ENCODE data around the gene PFKL. TPM values are rescaled to one million over a fixed set of nuclear protein-coding genes. Genes with fewer than 3 reads are reported as not detected.

PFKL gene
- total RNA-seq, 1 experiment from 2014 or later, result 68.8 TPM

- H4K20me1 ChIP-seq (ENCODE audit: insufficient read depth, low read depth, low read length), result 0 out of 2 replicates have a peak, but pooled peaks cover 3% of the 10 kb centered on the region
- no peaks in the 10 kb centered on the region for H3K9me2 ChIP-seq (replicated peaks; ENCODE audit: insufficient read depth, low read length)
- no peak overlapping the region for H2AFZ ChIP-seq (ENCODE audit: low read length)
- no peaks in the 10 kb centered on the region for H3K27me3 ChIP-seq (ENCODE audit: low read length)
- H3K79me2 ChIP-seq (ENCODE audit: low read length), result no peaks in the 10 kb centered on the region
- no peaks in the 10 kb centered on the region for H3K36me3 ChIP-seq (ENCODE audit: insufficient read depth, low read length)
- H3K4me2 ChIP-seq (ENCODE audit: low read depth, low read length, poor library complexity, severe bottlenecking), result no peak overlapping the region
- no peak overlapping the region for H3K4me3 ChIP-seq (ENCODE audit: low read length)
- DNase-seq, result no peak
- no peaks in the 10 kb centered on the region for H3K4me1 ChIP-seq (ENCODE audit: low read length)
- no peak overlapping the region for H3K27ac ChIP-seq (ENCODE audit: low read length)
- H3K9me3 ChIP-seq (ENCODE audit: low read length), result no peaks in the 10 kb centered on the region
- no peak overlapping the region for H3K9ac ChIP-seq (ENCODE audit: low read length)
Observed at GRCh38 chr21:44324106-44324853, 24.4 kb downstream of the PFKL start.

DNA sequence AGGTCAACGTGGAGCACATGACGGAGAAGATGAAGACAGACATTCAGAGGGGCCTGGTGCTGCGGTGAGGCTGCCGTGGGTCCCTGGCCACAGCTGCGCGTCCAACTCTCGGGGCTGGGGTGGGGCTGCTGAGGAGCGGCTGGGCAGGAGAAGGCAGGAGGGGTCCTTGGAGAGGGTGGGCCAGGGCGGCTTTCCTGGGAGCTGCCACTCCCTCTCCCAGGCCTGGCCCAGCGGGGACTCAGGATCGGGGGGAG, 24.9 kb downstream of the PFKL start:
- no peaks in the 10 kb centered on the region for H3K9me3 ChIP-seq (ENCODE audit: low read length)
- no peaks in the 10 kb centered on the region for H3K9me2 ChIP-seq (replicated peaks; ENCODE audit: insufficient read depth, low read length)
- H3K4me2 ChIP-seq (ENCODE audit: low read depth, low read length, poor library complexity, severe bottlenecking), result no peak overlapping the region
- no peaks in the 10 kb centered on the region for H3K36me3 ChIP-seq (ENCODE audit: insufficient read depth, low read length)
- H3K27me3 ChIP-seq (ENCODE audit: low read length), result no peaks in the 10 kb centered on the region
- H2AFZ ChIP-seq (ENCODE audit: low read length), result no peak overlapping the region
- no peak for DNase-seq
- H4K20me1 ChIP-seq (ENCODE audit: insufficient read depth, low read depth, low read length), result 0 out of 2 replicates have a peak, but pooled peaks cover 3% of the 10 kb centered on the region
- no peak overlapping the region for H3K9ac ChIP-seq (ENCODE audit: low read length)
- no peak overlapping the region for H3K4me3 ChIP-seq (ENCODE audit: low read length)
- H3K27ac ChIP-seq (ENCODE audit: low read length), result no peak overlapping the region
- H3K79me2 ChIP-seq (ENCODE audit: low read length), result no peaks in the 10 kb centered on the region
- H3K4me1 ChIP-seq (ENCODE audit: low read length), result no peaks in the 10 kb centered on the region

- H3K36me3 ChIP-seq (ENCODE audit: insufficient read depth, low read length), result no peaks in the 10 kb centered on the region
- no peak overlapping the region for H3K4me3 ChIP-seq (ENCODE audit: low read length)
- no peak overlapping the region for H3K9ac ChIP-seq (ENCODE audit: low read length)
- no peak overlapping the region for H3K27ac ChIP-seq (ENCODE audit: low read length)
- H3K27me3 ChIP-seq (ENCODE audit: low read length), result no peaks in the 10 kb centered on the region
- no peak for DNase-seq
- H3K9me2 ChIP-seq (replicated peaks; ENCODE audit: insufficient read depth, low read length), result no peaks in the 10 kb centered on the region
- H2AFZ ChIP-seq (ENCODE audit: low read length), result no peak overlapping the region
- H3K79me2 ChIP-seq (ENCODE audit: low read length), result no peaks in the 10 kb centered on the region
- no peaks in the 10 kb centered on the region for H3K9me3 ChIP-seq (ENCODE audit: low read length)
- H3K4me2 ChIP-seq (ENCODE audit: low read depth, low read length, poor library complexity, severe bottlenecking), result no peak overlapping the region
- 0 out of 2 replicates have a peak, but pooled peaks cover 3% of the 10 kb centered on the region for H4K20me1 ChIP-seq (ENCODE audit: insufficient read depth, low read depth, low read length)
- no peaks in the 10 kb centered on the region for H3K4me1 ChIP-seq (ENCODE audit: low read length)
Observed at GRCh38 chr21:44325386-44326271, 25.8 kb downstream of the PFKL start.

DNA sequence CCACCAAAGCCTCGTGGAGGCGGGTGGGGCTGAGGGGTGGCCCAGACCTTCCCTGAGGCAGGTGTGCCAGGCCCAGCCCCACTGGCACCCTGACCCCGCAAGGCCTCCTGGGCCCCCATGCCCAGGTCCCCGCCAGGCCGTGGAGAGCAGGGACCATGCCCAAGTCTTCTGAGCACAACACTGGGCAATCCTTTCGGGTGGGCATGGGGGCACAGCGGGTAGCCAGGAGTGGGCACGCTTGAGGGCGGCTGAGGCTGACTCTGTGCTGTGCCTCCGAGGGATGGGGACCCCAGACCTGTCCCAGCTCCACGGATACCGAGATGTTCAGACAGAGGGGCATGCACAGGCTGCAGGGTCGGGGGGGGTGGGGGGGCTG, 26.4 kb downstream of the PFKL start:
- no peaks in the 10 kb centered on the region for H3K9me3 ChIP-seq (ENCODE audit: low read length)
- 0 out of 2 replicates have a peak, but pooled peaks cover 3% of the 10 kb centered on the region for H4K20me1 ChIP-seq (ENCODE audit: insufficient read depth, low read depth, low read length)
- no peak overlapping the region for H3K9ac ChIP-seq (ENCODE audit: low read length)
- no peak overlapping the region for H2AFZ ChIP-seq (ENCODE audit: low read length)
- no peak overlapping the region for H3K27ac ChIP-seq (ENCODE audit: low read length)
- no peaks in the 10 kb centered on the region for H3K9me2 ChIP-seq (replicated peaks; ENCODE audit: insufficient read depth, low read length)
- no peak overlapping the region for H3K4me3 ChIP-seq (ENCODE audit: low read length)
- H3K79me2 ChIP-seq (ENCODE audit: low read length), result no peaks in the 10 kb centered on the region
- H3K4me2 ChIP-seq (ENCODE audit: low read depth, low read length, poor library complexity, severe bottlenecking), result no peak overlapping the region
- H3K4me1 ChIP-seq (ENCODE audit: low read length), result no peaks in the 10 kb centered on the region
- no peaks in the 10 kb centered on the region for H3K27me3 ChIP-seq (ENCODE audit: low read length)
- no peak for DNase-seq
- no peaks in the 10 kb centered on the region for H3K36me3 ChIP-seq (ENCODE audit: insufficient read depth, low read length)

DNA sequence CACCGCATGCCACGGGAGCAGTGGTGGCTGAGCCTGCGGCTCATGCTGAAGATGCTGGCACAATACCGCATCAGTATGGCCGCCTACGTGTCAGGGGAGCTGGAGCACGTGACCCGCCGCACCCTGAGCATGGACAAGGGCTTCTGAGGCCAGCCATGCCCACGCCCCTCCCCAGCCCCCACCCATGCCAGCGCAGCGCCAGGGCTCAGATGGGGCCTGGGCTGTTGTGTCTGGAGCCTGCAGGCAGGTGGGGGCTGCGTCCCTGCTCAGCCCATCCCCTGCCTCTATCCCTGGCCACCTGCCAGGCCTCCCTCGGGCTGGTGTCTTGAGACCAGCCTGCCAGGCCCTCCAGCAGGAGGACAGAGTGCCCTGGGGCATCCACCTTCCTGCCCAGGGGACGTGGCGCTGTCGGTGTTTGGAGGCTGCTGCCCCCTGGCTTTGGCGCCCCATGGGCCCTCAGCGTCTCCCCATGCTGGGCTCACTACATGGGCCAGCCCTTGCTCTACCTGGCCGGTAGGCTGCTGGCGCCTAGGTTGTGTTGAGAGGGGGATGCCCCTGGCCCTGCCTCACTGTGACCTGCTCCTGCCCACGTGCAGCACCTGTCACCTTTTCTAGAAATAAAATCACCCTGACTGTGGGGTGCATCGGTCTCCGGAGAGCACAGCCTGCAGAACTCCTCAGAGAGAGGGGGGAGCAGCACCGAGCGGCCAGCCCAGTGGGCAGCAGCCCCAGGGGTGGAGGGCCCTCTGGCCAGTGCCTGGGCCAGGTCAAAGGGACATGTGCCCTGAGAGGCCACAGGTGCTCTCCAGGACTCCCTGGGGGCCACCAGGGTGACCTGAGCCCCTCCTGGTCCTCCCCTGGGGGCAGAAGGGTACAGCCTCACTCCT, 27.1 kb downstream of the PFKL start:
- H3K36me3 ChIP-seq (ENCODE audit: insufficient read depth, low read length), result no peaks in the 10 kb centered on the region
- H3K4me1 ChIP-seq (ENCODE audit: low read length), result no peaks in the 10 kb centered on the region
- H3K27ac ChIP-seq (ENCODE audit: low read length), result no peak overlapping the region
- no peak for DNase-seq
- no peak overlapping the region for H3K4me3 ChIP-seq (ENCODE audit: low read length)
- H3K9me3 ChIP-seq (ENCODE audit: low read length), result no peaks in the 10 kb centered on the region
- H3K9ac ChIP-seq (ENCODE audit: low read length), result no peak overlapping the region
- H3K4me2 ChIP-seq (ENCODE audit: low read depth, low read length, poor library complexity, severe bottlenecking), result no peak overlapping the region
- no peaks in the 10 kb centered on the region for H3K27me3 ChIP-seq (ENCODE audit: low read length)
- H2AFZ ChIP-seq (ENCODE audit: low read length), result no peak overlapping the region
- H3K79me2 ChIP-seq (ENCODE audit: low read length), result no peaks in the 10 kb centered on the region
- no peaks in the 10 kb centered on the region for H3K9me2 ChIP-seq (replicated peaks; ENCODE audit: insufficient read depth, low read length)
- 0 out of 2 replicates have a peak, but pooled peaks cover 3% of the 10 kb centered on the region for H4K20me1 ChIP-seq (ENCODE audit: insufficient read depth, low read depth, low read length)

GRCh38 chr21:44327603-44327974, 27.7 kb downstream of the PFKL start:
- Histone ChIP-seq H3K4me1 (ENCODE audit: low read length) (no peaks in the 10 kb centered on the region), H3K9me2 (replicated peaks; ENCODE audit: insufficient read depth, low read length) (no peaks in the 10 kb centered on the region), H3K27me3 (ENCODE audit: low read length) (no peaks in the 10 kb centered on the region), H3K4me2 (ENCODE audit: low read depth, low read length, poor library complexity, severe bottlenecking) (no peak overlapping the region), H3K9me3 (ENCODE audit: low read length) (no peaks in the 10 kb centered on the region), H3K9ac (ENCODE audit: low read length) (no peak overlapping the region), H3K36me3 (ENCODE audit: insufficient read depth, low read length) (no peaks in the 10 kb centered on the region), H2AFZ (ENCODE audit: low read length) (no peak overlapping the region), H3K4me3 (ENCODE audit: low read length) (no peak overlapping the region), H3K27ac (ENCODE audit: low read length) (no peak overlapping the region), H4K20me1 (ENCODE audit: insufficient read depth, low read depth, low read length) (0 out of 2 replicates have a peak, but pooled peaks cover 3% of the 10 kb centered on the region), H3K79me2 (ENCODE audit: low read length) (no peaks in the 10 kb centered on the region)
- no peak for DNase-seq

DNA sequence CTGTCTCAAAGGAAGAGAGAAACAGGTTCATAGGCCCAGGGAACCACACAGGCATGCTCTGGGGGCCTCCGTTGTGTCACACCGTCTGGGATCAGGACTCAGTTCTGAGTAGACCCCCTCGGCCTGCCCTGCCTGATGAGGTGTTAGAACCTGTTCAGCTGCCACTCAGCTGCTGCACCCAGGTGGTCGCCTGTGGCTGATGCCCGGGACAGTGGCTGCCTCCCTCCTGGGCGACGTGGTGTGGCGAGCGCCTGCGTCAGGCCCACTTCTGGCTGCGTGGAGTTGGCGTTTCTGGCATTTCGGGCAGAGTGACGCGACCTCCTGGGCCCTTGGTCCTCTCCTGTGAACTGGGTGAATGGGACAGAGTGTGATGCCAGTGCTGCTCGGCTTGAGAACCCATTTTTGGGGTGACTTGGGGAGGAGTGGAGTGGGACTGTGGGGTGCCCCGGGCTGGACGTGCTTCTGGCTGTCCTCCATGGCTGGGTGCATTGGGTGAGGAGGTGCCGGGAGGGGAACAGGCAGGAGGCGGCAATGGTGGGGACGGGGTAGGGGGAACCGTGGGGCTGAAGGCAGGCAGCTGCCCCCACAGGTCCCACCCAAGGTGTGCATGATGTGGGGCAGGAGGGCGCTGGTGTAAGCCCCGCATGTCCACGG, 28.5 kb downstream of the PFKL start:
- Histone ChIP-seq H3K4me3 (ENCODE audit: low read length) (no peak overlapping the region), H3K4me2 (ENCODE audit: low read depth, low read length, poor library complexity, severe bottlenecking) (no peak overlapping the region), H3K4me1 (ENCODE audit: low read length) (no peaks in the 10 kb centered on the region), H2AFZ (ENCODE audit: low read length) (no peak overlapping the region), H3K79me2 (ENCODE audit: low read length) (no peaks in the 10 kb centered on the region), H3K27ac (ENCODE audit: low read length) (no peak overlapping the region), H3K9me2 (replicated peaks; ENCODE audit: insufficient read depth, low read length) (no peaks in the 10 kb centered on the region), H3K9ac (ENCODE audit: low read length) (no peak overlapping the region), H3K36me3 (ENCODE audit: insufficient read depth, low read length) (no peaks in the 10 kb centered on the region), H3K27me3 (ENCODE audit: low read length) (no peaks in the 10 kb centered on the region), H4K20me1 (ENCODE audit: insufficient read depth, low read depth, low read length) (0 out of 2 replicates have a peak, but pooled peaks cover 3% of the 10 kb centered on the region), H3K9me3 (ENCODE audit: low read length) (no peaks in the 10 kb centered on the region)
- DNase-seq, result no peak

Measured in Karpas-422 (cell line).